HG03135 (cell line): ENCODE measurements around the gene PHAF1.
"Not testable (repeated sequence)": the region's sequence is repeated elsewhere in the genome, so short reads cannot be mapped to it uniquely, and the experiment has no call there.

Experiments used
- ATAC-seq: cut with Tn5 transposase; IDR thresholded peaks from one replicate; pipeline ENCODE4 v1.9.1; 2021; ENCODE audit warnings: mild to moderate bottlenecking, moderate library complexity; ENCODE audit not compliant: unreplicated experiment

PHAF1 gene

GRCh38 chr16:67104845-67105244 is 4.9 kb upstream of the PHAF1 start:
- no peak for ATAC-seq

GRCh38 chr16:67105246-67105645 is 4.5 kb upstream of the PHAF1 start:
- ATAC-seq: no peak

- no peak for ATAC-seq
These were observed 3.9 kb upstream of the PHAF1 start for GRCh38 chr16:67105881-67106280.

GRCh38 chr16:67108489-67108888 is 1.3 kb upstream of the PHAF1 start:
- no peak for ATAC-seq

- ATAC-seq: no peak
These were observed 772 bp upstream of the PHAF1 start for GRCh38 chr16:67108931-67109406.

- ATAC-seq: no peak
These were observed 2.3 kb downstream of the PHAF1 start for GRCh38 chr16:67111951-67112444.

- no peak for ATAC-seq
These were observed 3.1 kb downstream of the PHAF1 start for GRCh38 chr16:67112591-67113399.

- no peak for ATAC-seq
These were observed 5.1 kb downstream of the PHAF1 start for GRCh38 chr16:67114793-67115192.

GRCh38 chr16:67115639-67116038 is 5.9 kb downstream of the PHAF1 start:
- no peak for ATAC-seq

- no peak for ATAC-seq
These were observed 6.9 kb downstream of the PHAF1 start for GRCh38 chr16:67116388-67117311.

- ATAC-seq: no peak
These were observed 8.0 kb downstream of the PHAF1 start for GRCh38 chr16:67117716-67118115.

- no peak for ATAC-seq
These were observed 10.3 kb downstream of the PHAF1 start for GRCh38 chr16:67120025-67120424.

- ATAC-seq: not testable (repeated sequence)
These were observed 13.1 kb downstream of the PHAF1 start for GRCh38 chr16:67122799-67123198.

GRCh38 chr16:67128417-67128816 is 18.7 kb downstream of the PHAF1 start:
- ATAC-seq: no peak

GRCh38 chr16:67128887-67129286 is 19.1 kb downstream of the PHAF1 start:
- no peak for ATAC-seq

GRCh38 chr16:67129422-67129821 is 19.7 kb downstream of the PHAF1 start:
- ATAC-seq: no peak

GRCh38 chr16:67137605-67138004 is 27.9 kb downstream of the PHAF1 start:
- ATAC-seq: no peak

GRCh38 chr16:67141391-67141790 is 31.6 kb downstream of the PHAF1 start:
- ATAC-seq: no peak

GRCh38 chr16:67142342-67142741 is 32.6 kb downstream of the PHAF1 start:
- no peak for ATAC-seq

GRCh38 chr16:67144943-67145342 is 35.2 kb downstream of the PHAF1 start:
- no peak for ATAC-seq

GRCh38 chr16:67145746-67146145 is 36.0 kb downstream of the PHAF1 start:
- ATAC-seq: no peak
